HG03354 (cell line): ENCODE measurements around the gene RFX2.
"Not testable (repeated sequence)": the region's sequence is repeated elsewhere in the genome, so short reads cannot be mapped to it uniquely, and the experiment has no call there.

Experiments
- ATAC-seq: cut with Tn5 transposase; IDR thresholded peaks from one replicate; pipeline ENCODE4 v1.9.1; 2021; ENCODE audit warnings: mild to moderate bottlenecking; ENCODE audit not compliant: unreplicated experiment, poor library complexity, severe bottlenecking

The RFX2 gene

DNA sequence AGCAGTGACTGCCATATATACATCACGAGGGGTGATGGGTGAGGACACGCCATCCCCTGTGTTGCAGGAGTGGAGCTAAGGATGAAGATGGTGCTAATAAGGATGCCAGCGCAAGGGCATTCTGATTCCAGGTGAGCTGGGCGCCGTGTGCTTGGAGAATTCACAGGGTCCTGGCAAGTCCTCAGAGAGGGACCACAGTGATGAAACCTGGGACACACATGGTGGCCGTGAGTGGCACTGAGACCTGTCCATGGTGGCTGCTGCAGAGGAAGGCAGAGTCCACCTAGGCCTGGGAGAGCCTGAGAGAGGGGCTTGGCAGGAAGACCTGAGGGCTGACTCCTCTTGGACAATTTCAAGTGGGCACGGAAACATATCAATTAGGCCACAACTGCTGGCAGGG is 65.2 kb downstream of the RFX2 start:
- ATAC-seq, result no peak

DNA sequence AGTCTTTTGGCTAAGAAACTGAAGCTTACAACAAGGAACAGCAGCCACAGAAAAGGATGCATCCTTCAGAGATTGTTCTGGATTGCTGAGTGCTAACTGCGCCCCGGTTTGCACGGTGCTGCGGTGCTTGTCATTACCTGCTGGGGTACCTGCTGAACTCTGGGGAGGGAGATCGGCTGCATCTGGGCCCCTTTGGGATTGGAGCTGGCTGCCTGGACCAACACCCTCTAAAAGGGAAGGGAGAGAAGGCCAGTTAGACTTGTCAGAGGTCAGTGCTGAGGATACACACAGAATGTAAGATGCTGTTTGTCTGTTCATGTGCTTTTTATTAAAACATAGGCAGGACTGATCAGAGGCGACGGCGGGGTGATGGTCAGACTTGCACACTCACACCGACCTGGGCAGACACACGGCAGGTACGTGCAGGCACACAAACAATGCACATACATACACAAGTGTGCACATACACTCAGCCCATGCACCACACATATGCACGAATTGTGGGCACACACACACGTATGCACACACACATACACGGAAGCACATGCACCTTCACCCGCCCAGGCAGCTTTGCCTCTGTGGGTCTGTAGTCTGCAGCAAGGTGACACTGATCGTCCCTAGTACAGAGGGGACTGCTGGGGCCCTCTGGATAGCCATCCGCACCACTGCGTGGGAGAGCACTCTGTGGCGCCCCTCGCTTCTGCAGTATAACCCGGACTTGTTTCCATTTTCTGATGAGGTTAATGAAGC is 66.1 kb downstream of the RFX2 start:
- no peak for ATAC-seq

DNA sequence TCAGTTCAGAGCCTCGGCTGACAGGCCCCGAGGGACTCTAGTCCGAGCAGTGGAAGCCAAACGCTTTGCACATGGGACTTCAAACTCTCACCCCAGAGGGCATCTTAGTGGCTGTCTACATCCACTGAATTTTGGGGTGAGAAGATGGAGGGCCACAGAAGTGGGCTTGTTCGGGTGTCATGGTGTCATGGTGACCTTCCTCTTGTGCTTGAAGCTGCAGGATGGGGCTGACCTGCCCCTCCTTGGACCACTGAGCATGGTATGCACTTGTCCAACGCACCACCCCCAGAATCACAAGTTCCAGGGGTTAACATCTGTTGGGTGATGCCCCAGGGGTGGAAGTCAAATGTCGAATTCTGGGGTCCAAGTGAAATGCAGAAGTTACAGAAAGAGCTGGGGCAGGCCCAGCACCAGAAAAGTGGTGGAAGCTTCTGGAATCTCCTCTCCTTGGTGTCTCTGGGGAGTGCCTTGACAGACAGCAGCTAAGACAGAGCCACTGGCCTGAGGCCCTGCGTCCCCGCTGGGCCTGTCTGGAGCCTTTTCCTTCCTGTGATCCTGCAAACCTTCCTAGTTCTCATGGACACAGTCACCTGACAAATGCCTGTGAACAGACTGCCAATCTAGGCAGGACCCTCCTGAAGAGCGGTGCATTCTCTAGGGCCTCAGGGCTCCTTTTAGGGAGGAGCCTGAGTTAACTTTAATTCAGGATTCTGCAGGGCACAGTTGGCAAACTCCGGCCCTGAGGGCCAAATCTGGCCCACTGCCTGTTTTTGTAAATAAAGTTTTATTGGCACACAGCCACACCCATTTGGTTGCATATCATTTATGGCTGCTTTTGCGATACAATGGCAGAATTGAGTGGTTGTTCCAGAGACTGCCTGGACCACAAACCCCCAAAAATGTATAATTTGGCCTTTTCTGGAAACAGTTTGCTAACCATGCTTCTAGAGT is 67.2 kb downstream of the RFX2 start:
- ATAC-seq, result no peak

DNA sequence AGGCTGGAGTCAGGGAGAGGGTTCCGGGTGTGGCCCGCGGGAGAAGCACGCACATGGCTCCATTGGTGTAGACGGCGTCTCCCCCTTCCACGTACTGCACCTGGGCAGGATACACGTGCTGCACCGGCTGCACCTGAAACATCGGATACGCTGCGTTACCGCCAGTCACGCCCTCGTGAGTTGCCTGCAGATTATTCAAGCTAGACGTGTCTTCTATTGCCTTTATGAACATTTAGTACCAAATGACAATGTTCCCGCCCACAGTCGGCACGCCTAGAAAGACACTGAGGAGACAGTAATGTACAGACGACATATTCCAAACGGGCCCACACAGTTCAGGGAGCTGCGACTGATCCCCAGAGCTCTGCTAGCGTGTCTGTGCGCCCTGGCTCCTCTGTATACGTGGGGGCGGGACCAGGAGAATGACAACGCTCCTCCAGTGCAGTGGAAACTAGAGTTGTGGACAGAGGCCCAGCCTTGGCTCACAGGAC is 68.3 kb downstream of the RFX2 start:
- no peak for ATAC-seq

DNA sequence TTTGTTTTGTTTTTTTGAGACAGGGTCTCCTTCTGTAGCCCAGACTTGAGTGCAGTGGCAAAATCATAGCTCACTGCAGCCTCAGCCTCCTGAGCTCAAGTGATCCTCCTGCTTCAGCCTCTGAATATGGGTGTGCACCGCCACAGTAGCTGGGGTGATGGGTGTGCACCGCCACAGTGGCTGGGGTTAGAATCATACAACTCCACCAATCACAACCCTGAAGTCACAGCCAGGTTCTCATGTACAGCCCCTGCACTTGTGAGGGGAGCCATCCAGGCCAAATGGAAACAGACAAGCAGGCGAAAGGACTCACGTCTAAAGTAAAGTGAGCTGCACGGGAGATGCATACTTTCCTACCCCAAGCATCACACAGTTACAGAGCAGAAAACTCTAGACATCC is 69.2 kb downstream of the RFX2 start:
- no peak for ATAC-seq

DNA sequence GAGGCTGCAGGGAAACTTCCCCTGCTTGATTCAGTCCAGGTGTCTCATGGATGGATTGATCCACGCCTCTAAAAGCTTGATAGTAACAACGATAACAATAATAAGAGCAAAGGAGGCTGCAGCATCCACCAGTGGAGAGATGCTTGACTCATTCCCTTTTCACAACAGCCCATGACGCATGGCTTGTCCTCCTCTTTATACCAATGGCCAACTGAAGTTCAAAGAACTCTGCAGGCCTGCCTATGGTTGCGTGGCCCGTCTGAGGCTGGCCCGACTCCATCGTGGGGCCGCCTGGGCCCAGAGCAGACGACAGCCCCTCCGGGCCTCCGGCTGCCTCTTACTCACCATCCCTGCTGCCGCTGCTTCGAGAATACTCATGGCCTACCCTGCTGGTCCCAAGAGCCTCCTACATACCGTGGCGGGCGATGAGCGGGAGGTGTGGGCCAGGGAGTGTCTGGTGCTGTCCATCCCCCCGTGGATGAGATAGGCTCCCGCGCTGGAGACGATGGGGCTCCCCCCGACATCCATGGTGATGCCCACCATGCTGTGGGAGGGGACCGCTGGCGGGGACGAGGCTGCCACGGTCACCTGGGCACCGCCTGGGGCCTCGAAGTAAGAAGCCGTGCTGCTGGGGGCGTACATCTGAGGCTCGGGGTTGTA is 70.6 kb downstream of the RFX2 start:
- peak; percentile 28 for ATAC-seq

DNA sequence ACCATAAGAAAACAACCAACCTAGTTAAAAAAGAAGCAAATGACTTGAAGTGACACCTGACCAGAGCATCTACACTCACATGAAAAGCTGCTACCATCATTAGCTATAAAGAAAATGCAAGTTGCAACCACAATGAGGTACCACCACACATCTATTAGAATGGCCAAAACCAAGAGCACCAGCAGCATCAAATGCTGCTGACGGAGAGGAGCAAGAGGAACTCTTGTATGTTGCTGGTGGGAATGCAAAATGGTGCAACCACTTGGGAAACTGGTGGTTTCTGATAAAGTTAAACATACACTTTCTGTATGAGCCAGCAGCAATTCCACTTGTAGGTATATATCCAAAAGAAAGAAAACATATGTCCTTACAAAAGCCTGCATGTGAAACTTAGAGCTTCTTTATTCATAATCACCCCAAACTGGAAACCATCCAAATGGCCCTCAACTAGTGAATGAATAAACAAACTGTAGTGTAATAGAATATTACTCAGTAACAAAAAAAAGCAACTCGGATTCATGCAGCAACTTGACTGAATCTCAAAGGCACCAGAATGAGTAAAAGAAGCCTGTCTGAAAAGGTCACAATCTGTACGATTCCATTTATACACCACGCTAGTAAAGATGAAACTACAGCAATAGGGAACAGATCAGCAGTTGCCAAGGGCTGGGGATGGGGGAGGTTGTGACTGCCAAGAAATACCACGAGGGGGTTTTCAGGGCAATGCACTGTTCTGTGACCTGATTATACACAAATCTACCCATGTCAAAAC is 71.5 kb downstream of the RFX2 start:
- ATAC-seq, result peak; percentile 71

DNA sequence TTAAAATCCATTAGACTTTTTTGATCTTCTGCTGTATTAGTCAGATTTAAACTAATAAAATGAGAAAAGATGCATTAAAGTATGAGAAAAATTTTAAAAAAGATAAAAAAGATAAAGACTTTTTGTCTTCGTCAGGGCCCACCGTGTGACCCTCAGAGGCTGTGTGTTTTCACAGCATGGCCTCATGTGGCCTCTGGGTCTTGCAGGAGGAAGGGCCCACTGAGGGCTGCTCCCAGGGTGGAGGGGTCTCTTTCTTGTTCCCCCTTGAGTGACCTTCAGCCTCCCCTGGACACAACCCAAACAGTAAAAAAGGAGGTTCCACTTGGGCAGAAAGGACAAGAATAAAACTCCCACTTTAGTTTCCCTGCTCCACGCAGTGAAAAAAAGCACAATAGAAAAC is 75.3 kb downstream of the RFX2 start:
- ATAC-seq, result no peak

DNA sequence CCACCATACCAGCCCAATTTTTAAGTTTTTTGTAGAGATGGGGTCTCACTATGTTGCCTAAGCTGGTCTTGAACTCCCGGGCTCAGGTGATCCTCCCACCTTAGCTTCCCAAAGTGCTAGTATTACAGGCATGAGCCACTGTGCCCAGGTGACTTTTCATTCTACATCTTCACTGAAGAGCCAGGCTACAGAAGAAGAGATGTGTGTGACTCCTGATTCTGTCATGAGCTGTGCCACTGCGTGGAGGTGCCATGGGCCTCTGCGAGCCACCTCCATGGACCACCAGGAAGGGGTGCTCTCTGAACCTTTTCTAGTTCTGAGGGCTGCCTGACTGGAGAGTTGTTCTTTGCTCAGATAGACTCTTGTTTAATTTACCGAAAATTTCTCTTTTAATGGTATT is 75.8 kb downstream of the RFX2 start:
- no peak for ATAC-seq

DNA sequence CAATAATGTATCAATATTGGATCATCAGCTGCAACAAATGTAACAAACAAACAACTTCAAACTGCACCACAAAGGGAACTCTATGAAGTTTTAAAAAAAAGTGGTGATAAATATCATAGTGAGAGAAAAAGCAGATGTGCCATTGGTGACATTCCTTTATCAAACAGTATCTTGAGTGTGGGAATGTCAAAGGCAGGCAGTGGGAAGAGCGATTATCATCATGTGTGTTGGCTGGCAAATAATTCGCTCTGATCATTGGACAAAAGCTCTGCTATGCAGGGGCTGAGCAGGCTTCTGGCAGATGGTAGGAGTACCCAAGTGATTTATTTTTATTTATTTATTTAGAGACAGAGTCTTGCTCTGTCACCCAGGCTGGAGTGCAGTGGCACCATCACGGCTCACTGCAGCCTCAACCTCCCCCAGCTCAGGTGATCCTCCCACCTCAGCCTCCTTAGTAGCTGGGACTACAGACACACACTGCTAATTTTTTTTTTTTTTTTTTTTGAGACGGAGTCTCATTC is 76.5 kb downstream of the RFX2 start:
- ATAC-seq, result no peak

DNA sequence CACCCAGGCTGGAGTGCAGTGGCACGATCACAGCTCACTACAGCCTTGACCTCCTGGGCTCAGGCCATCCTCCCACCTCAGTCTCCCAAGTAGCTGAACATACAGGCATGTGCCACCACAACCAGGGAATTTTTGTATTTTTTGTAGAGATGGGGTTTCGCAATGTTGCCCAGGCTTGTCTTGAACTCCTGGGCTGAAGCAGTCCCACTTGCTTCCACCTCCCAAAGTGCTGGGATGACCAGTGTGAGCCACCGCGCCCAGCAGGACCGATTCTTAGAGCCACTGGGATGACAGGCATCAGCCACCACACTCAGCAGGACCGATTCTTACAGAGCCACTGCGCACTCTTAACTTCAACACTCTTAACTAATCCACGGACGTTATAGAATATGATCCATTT is 77.5 kb downstream of the RFX2 start:
- ATAC-seq, result no peak

DNA sequence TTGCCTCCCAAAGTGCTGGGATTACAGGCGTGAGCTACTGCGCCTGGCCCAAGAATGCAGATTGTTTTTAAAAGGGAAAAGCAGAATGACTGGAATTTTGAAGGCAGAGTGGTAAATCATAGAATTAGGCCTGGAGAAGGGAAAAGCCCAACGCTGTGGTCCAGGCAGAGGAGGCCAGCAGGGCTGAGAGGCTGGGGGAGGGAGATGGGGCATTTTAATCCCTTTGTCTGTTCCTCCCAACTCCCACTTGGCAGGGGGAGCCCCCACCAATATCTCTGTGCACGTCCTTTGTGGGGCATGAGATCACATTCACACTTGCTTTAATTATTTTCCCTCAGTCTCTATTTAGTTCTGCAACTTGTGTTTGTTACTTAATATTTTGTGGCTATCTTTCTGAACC is 77.9 kb downstream of the RFX2 start:
- ATAC-seq, result no peak

DNA sequence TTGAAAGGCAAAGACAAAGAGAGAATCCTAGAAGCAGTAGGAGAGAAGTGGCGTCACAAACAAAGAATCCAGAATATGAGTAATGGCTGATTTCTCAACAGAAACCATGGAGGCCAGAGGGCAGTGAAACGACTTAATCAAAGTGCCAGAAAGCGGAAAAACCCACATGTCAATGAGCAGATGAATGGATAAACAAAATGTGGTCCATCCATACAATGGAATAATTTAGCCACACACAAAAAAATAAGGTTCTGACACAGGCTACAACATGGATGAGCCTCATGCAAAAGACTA is 80.1 kb downstream of the RFX2 start:
- ATAC-seq, result no peak

DNA sequence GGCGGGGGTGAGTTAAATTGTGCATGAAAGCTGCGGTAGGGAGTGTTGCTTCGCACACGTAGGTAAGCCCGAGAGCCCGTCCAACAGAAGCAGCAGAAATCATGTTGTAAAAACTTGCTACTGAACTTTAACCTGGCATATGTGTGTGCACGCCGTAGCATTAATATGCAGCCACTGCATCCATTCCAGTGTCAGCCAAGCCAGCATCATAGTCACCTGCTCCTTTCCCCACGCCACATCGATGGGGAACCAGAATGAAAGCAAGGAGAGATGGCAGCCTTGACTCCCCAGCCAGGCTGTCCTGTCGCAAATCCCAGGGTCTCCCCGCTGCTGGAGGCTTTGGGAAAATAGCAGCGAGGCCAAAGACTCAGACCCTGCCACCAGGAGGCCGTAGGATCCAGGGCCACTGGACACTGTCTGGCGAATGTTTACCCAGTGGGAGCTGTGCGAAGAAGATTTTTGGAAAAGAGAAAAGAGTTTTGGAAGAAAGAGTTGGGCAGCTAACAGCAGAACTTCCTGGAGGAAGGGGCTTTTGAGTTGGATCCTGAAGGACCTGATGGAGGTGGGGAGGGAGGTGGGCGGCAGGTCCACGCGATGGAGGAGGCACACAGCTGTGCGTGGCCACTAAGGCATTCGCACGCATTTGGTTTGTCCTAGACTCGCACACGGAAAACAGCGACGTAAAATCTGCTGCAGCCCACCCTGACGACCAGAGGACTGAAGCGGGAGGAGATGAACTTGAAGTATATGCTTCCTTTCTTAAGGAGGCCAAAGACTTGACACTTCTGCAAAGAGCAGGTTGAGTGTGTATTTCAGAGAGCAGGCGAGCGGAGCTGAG is 83.7 kb downstream of the RFX2 start:
- no peak for ATAC-seq

DNA sequence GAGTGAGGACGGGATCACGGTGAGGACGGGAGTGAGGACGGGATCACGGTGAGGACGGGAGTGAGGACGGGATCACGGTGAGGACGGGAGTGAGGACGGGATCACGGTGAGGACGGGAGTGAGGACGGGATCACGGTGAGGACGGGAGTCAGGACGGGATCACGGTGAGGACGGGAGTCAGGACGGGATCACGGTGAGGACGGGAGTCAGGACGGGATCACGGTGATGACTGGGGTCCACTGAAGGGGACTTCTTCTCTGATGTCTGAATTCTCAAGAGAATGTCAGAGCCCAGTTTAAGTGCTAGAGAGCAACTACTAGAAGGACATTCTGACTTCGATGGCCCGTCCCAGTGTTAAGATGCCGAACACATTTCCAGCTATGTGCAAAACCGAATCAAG is 85.5 kb downstream of the RFX2 start:
- ATAC-seq, result not testable (repeated sequence)

DNA sequence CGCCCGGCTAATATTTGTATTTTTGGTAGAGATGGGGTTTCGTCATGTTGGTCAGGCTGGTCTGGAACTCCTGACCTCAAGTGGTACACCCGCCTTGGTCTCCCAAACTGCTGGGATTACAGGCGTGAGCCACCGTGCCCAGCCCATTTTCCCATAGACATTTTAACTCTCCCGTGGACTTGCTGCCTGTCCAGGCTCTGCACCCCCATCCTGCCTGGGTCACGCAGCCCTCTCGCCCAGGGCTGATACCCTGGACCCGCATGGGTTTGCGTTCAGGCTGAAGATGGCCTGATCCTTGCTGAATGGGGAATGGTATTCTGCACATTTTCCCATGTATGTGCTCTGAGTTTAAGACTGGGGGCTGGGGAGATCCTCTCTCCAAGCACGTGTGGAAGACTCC is 86.4 kb downstream of the RFX2 start:
- no peak for ATAC-seq

DNA sequence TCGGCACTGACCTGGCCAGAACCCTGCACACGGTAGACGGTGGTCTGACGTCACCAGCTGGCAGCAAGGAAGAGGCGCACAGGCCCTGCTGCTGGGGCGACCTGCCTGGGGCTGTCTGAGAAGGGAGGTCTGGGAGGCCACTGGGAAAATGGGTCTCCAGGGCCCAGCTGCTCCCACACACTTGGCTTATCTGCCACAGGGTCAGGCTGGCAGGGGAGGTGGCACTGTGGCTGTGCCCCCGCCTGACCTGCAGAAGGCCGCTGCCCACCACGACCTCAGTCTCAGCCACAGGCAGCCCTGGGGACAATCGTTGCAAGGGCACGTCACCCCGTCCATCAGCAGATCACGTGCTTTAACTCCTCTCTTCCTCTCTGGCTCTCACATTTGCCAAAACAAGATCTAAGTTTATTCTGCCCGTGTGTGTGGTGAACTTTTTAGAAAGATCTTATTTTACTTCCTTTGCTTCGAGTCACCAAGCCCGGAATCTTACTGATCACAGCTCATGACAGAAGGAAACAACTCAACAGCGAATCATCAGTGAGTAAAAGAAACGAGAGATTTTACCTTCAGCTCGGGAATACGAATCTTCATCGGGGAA is 87.1 kb downstream of the RFX2 start:
- no peak for ATAC-seq

DNA sequence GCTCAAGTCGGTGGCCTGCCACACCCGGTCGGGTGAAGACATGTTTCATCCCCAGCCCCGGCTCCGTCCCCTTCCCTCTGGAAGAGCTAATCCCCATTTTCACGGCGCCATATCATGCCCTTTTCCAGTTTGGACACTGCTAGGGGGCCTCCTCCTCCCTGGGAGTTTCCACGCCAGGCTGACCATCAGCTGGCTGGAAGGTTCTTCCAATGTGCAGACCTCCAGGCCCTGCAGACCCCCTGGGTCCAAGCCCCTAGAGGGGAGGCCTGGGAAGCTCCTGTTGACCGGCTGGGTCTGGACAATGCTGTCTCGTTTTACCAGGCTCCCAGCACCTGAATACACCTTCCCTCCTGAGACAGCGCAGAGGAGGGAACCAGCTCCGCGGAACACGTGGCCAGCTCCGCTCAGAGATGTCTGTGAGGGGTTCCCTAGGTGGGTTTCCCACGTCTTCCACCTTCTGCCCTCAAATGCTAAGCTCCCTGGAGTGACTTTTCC is 87.7 kb downstream of the RFX2 start:
- no peak for ATAC-seq
